CD8-positive, alpha-beta memory T cell (primary cell): Measurements from ENCODE around the gene TDRD7. TPM values are rescaled to one million over a fixed set of nuclear protein-coding genes. Genes with fewer than 3 reads are reported as not detected.

ENCODE experiments used
- CTCF ChIA-PET: fragments of 350-600 bp; sonication (Branson Sonifier 250); formaldehyde crosslinking; loops from one replicate; lab custom pipeline; 2021; ENCODE audit warnings: antibody characterized with exemption; lab: Charles Lee
- POLR2A ChIA-PET: fragments of 350-600 bp; sonication (Branson Sonifier 250); formaldehyde crosslinking; loops from one replicate; lab custom pipeline; 2021; ENCODE audit warnings: antibody characterized with exemption; lab: Charles Lee
- DNase-seq, 5 donors: peaks; one replicate each; pipeline versions ENCODE4 v3.0.0 to v3.0.0-alpha.2; 2020 to 2022; ENCODE audit warnings: mixed read lengths in 1 of 5
- H3K27ac ChIP-seq: one replicate; pipeline ENCODE4 v1.7.0; 2013; ENCODE audit warnings: low read depth, mild to moderate bottlenecking, low read length, moderate library complexity
- H3K27me3 ChIP-seq: 2 replicates; pipeline ENCODE4 v1.7.0; 2013; ENCODE audit warnings: low read length, mild to moderate bottlenecking; ENCODE audit not compliant: insufficient read depth, poor library complexity, severe bottlenecking
- H3K36me3 ChIP-seq: 2 replicates; pipeline ENCODE4 v1.7.0; 2013; ENCODE audit warnings: mild to moderate bottlenecking, low read length, moderate library complexity; ENCODE audit not compliant: insufficient read depth
- H3K4me1 ChIP-seq: 2 replicates; pipeline ENCODE4 v1.7.0; 2013; ENCODE audit warnings: mild to moderate bottlenecking, low read length, moderate library complexity; ENCODE audit not compliant: insufficient read depth
- H3K4me3 ChIP-seq: 2 replicates; pipeline ENCODE4 v1.7.0; 2013; ENCODE audit warnings: mild to moderate bottlenecking, low read length
- H3K9me3 ChIP-seq: 2 replicates; pipeline ENCODE4 v1.7.0; 2013; ENCODE audit warnings: mild to moderate bottlenecking, low read length
- H3K27ac Mint-ChIP-seq, 8 donors: one replicate each; pipeline ENCODE4 v1.8.0; 2020 to 2021; ENCODE audit warnings: mixed read lengths in 8 of 8, mild to moderate bottlenecking in 6 of 8, inconsistent platforms in 3 of 8, moderate library complexity in 3 of 8
- H3K27me3 Mint-ChIP-seq, 2 donors: one replicate each; pipeline ENCODE4 v1.8.0; 2020 to 2021; ENCODE audit warnings: mixed read lengths in 2 of 2, mild to moderate bottlenecking in 1 of 2, moderate library complexity in 1 of 2
- H3K36me3 Mint-ChIP-seq, 3 donors: one replicate each; pipeline ENCODE4 v1.8.0; 2020 to 2021; ENCODE audit warnings: mixed read lengths in 3 of 3, inconsistent platforms in 1 of 3, mild to moderate bottlenecking in 1 of 3
- H3K4me1 Mint-ChIP-seq, 3 donors: one replicate each; pipeline ENCODE4 v1.8.0; 2020 to 2021; ENCODE audit warnings: mixed read lengths in 3 of 3, inconsistent platforms in 1 of 3, mild to moderate bottlenecking in 1 of 3
- H3K4me3 Mint-ChIP-seq, 7 donors: one replicate each; pipeline ENCODE4 v1.8.0; 2020 to 2021; ENCODE audit warnings: mixed read lengths in 7 of 7, mild to moderate bottlenecking in 6 of 7, moderate library complexity in 4 of 7, inconsistent platforms in 2 of 7
- H3K9me3 Mint-ChIP-seq, 5 donors: one replicate each; pipeline ENCODE4 v1.8.0; 2020 to 2022; ENCODE audit warnings: mixed read lengths in 5 of 5, mild to moderate bottlenecking in 3 of 5, moderate library complexity in 2 of 5, inconsistent platforms in 1 of 5
- polyA plus RNA-seq: library from polyadenylated mRNA; unstranded; fragments of 300-500 nt; fragmentation: Illumina TruSeq; gene quantifications from one replicate; pipeline ENCODE4 v1.2.3, GENCODE V29; 2021
- total RNA-seq, 2 experiments: library from RNA; stranded (reverse); gene quantifications; one replicate each; pipeline ENCODE4 v1.2.3, GENCODE V29; 2021

Gene TDRD7
- total and polyA plus RNA-seq, 3 experiments from 2014 or later: 5.4 to 8.0 (median 6.1) TPM

GRCh38 chr9:97534185-97534584 is 122.3 kb downstream of the TDRD7 start:
- ChIA-PET POLR2A (no interaction called here), CTCF (no interaction called here)
- no peaks in the 10 kb centered on the region for H3K4me1 ChIP-seq
- H3K4me3 Mint-ChIP-seq: no peak overlapping the region
- no peaks in the 10 kb centered on the region for H3K9me3 ChIP-seq
- H3K27ac Mint-ChIP-seq: no peak overlapping the region
- H3K36me3 ChIP-seq: no peaks in the 10 kb centered on the region
- no peak for DNase-seq
- H3K4me3 ChIP-seq: no peak overlapping the region
- H3K4me1 Mint-ChIP-seq: no peaks in the 10 kb centered on the region
- H3K36me3 Mint-ChIP-seq: no peaks in the 10 kb centered on the region
- no peaks in the 10 kb centered on the region for H3K27me3 ChIP-seq
- peaks cover 0 to 2% (median 0%) of the 10 kb centered on the region in 5 donors for H3K9me3 Mint-ChIP-seq
- peaks cover 10 to 12% of the 10 kb centered on the region in 2 donors for H3K27me3 Mint-ChIP-seq
- no peak overlapping the region for H3K27ac ChIP-seq

DNA sequence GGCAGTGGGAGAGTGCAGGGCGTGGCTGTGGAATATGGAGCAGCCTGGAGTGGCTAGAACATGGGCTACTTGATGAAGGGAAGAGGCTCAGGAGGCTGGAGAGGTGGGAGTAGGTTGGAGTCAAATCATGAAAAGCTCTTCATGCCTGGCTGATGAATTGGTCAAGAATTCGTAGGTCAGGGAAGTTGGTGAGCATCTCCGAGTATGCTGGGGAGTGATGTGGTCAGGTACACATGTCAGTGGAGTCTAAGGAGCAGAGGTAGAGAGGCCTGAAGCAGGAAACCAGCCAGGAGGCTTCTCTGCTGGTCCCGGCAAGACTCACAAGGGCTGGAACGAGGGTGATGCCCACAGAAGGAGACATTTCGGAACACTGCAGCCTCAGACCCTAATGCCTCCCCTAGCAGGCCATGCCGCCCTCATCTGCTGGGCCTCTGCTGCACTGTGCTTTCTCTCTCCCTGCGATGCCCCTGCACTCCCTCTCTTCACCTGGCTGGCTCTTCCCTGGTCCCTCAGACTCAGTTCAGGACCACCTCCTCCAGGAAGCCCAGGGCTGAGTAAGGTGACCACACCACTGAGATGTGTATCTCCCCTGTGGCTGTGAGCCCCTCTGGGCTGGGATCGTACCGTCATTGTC is 123.2 kb downstream of the TDRD7 start:
- H3K36me3 Mint-ChIP-seq: no peaks in the 10 kb centered on the region
- no peak for DNase-seq
- Histone ChIP-seq H3K4me3 (no peak overlapping the region), H3K36me3 (no peaks in the 10 kb centered on the region), H3K9me3 (no peaks in the 10 kb centered on the region), H3K27ac (no peak overlapping the region), H3K27me3 (no peaks in the 10 kb centered on the region), H3K4me1 (no peaks in the 10 kb centered on the region)
- no peak overlapping the region for H3K4me3 Mint-ChIP-seq
- peaks cover 10 to 18% of the 10 kb centered on the region in 2 donors for H3K27me3 Mint-ChIP-seq
- peaks cover 0 to 2% (median 0%) of the 10 kb centered on the region in 5 donors for H3K9me3 Mint-ChIP-seq
- peak overlapping the region in 1 of 8 donors; percentile 11 for H3K27ac Mint-ChIP-seq
- POLR2A ChIA-PET: no interaction called here
- H3K4me1 Mint-ChIP-seq: no peaks in the 10 kb centered on the region
- CTCF ChIA-PET: no interaction called here

DNA sequence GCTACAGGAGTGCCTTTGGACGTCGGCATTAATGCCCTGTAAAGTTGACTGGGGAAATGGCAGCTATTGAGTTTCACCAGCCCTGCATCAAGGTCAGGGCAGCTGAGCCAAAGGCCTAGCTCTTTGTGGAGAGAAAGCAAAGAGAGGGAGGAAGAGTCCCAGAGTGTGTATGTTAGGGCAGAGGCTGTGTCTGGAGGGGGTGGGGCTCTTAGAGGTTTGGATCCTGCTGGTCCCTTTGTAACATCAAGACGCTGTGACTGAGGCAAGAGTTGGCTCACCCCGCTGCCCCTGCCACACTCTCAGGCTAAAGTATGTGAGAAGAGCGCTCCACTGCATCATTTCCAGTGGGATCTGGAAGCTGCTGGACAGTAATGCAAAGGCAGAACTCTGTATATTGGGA is 123.9 kb downstream of the TDRD7 start:
- CTCF ChIA-PET: no interaction called here
- no peaks in the 10 kb centered on the region for H3K4me1 Mint-ChIP-seq
- DNase-seq: no peak
- peaks cover 10 to 20% of the 10 kb centered on the region in 2 donors for H3K27me3 Mint-ChIP-seq
- Histone ChIP-seq H3K4me1 (no peaks in the 10 kb centered on the region), H3K9me3 (no peaks in the 10 kb centered on the region), H3K27me3 (no peaks in the 10 kb centered on the region), H3K27ac (no peak overlapping the region), H3K4me3 (no peak overlapping the region), H3K36me3 (no peaks in the 10 kb centered on the region)
- H3K4me3 Mint-ChIP-seq: no peak overlapping the region
- POLR2A ChIA-PET: no interaction called here
- peaks cover 0 to 2% (median 0%) of the 10 kb centered on the region in 5 donors for H3K9me3 Mint-ChIP-seq
- H3K36me3 Mint-ChIP-seq: no peaks in the 10 kb centered on the region
- H3K27ac Mint-ChIP-seq: no peak overlapping the region

DNA sequence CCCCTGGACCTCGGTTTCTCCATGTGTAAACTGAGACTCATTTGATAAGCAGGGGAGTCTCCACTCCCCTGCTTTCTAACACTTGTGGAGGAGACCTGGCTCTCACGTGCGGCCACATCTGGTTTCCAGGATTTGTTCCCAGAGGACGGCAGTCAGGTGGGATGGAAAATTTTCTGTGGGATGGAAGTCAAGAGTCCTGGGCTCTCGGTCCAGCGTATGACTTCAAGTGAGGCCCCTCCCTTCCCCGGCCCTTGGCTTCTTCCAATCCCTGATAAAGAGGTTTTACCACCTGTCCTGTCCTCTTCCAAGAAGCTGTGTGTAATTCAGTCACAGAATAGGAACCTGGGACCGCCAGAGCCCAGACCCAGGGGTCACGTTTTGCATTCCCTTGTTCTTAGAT is 124.6 kb downstream of the TDRD7 start:
- no peak overlapping the region for H3K4me3 Mint-ChIP-seq
- Histone ChIP-seq H3K4me3 (no peak overlapping the region), H3K36me3 (no peaks in the 10 kb centered on the region), H3K4me1 (no peaks in the 10 kb centered on the region), H3K27ac (no peak overlapping the region), H3K9me3 (no peaks in the 10 kb centered on the region), H3K27me3 (no peaks in the 10 kb centered on the region)
- ChIA-PET POLR2A (no interaction called here), CTCF (no interaction called here)
- H3K9me3 Mint-ChIP-seq: peaks cover 0 to 2% (median 0%) of the 10 kb centered on the region in 5 donors
- no peak overlapping the region for H3K27ac Mint-ChIP-seq
- peaks cover 10 to 20% of the 10 kb centered on the region in 2 donors for H3K27me3 Mint-ChIP-seq
- no peaks in the 10 kb centered on the region for H3K36me3 Mint-ChIP-seq
- no peaks in the 10 kb centered on the region for H3K4me1 Mint-ChIP-seq
- DNase-seq: no peak

DNA sequence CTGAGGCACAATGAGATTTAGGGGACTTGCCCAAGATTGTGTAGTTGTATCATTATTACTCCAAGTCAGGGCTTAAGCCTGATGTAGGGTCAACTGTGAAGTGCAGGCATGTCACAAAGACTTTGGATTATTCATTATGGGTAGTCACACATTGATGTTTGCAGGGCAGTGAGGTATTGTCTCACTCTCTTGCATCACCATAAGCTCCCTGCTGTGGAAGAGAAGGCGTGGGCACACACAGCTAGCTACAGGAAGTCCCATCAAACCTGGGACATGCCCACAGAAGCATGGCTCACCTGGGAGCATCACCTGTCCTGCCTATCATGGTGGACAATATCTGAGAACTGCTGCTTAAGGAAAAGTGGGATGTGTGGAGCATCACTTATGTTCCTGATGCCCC is 131.7 kb downstream of the TDRD7 start:
- ChIA-PET CTCF (no interaction called here), POLR2A (no interaction called here)
- no peaks in the 10 kb centered on the region for H3K27me3 ChIP-seq
- Mint-ChIP-seq H3K27ac (no peak overlapping the region), H3K4me3 (no peak overlapping the region), H3K36me3 (no peaks in the 10 kb centered on the region), H3K4me1 (no peaks in the 10 kb centered on the region), H3K27me3 (peaks cover 0 to 17% of the 10 kb centered on the region in 2 donors), H3K9me3 (no peaks in the 10 kb centered on the region)
- no peaks in the 10 kb centered on the region for H3K4me1 ChIP-seq
- no peaks in the 10 kb centered on the region for H3K9me3 ChIP-seq
- no peak for DNase-seq
- H3K36me3 ChIP-seq: no peaks in the 10 kb centered on the region
- H3K27ac ChIP-seq: no peak overlapping the region
- no peak overlapping the region for H3K4me3 ChIP-seq

DNA sequence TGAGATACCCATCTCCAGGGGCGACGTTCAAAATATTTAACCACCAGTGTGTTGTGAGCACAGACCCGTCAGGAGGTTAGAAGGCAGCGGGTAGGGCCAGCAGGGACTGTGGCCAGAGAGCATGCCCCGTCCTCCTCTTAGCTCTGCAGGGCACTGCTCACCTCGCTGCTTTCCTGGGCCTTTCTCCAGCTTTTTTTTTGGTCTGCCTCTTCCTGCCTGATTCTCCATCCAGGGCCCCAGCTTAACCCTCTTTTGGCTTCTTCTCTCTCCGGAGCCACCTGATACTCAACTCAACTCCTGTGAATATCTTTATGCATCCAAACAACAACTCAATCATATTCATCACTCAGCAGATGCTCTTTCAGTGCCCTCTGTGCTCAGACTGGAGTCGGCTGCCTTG is 133.6 kb downstream of the TDRD7 start:
- no peaks in the 10 kb centered on the region for H3K4me1 Mint-ChIP-seq
- Histone ChIP-seq H3K4me3 (no peak overlapping the region), H3K4me1 (no peaks in the 10 kb centered on the region), H3K27ac (no peak overlapping the region), H3K36me3 (no peaks in the 10 kb centered on the region), H3K9me3 (no peaks in the 10 kb centered on the region), H3K27me3 (no peaks in the 10 kb centered on the region)
- peaks cover 0 to 15% of the 10 kb centered on the region in 2 donors for H3K27me3 Mint-ChIP-seq
- no peaks in the 10 kb centered on the region for H3K9me3 Mint-ChIP-seq
- no peak for DNase-seq
- ChIA-PET CTCF (no interaction called here), POLR2A (no interaction called here)
- no peak overlapping the region for H3K27ac Mint-ChIP-seq
- no peaks in the 10 kb centered on the region for H3K36me3 Mint-ChIP-seq
- no peak overlapping the region for H3K4me3 Mint-ChIP-seq

Other genes starting within 250 kb of the TDRD7 start
- 1 to 10 TPM; 1.6 to 3.2 TPM for gene CCDC180, start 104.4 kb upstream of the TDRD7 start, total RNA-seq
- 0.38 TPM for gene CCDC180, start 104.4 kb upstream of the TDRD7 start, polyA plus RNA-seq
- 1 to 10 TPM; 1.2 to 1.5 TPM for gene TMOD1, start 89.6 kb downstream of the TDRD7 start, total RNA-seq
- 1.3 TPM for gene TMOD1, start 89.6 kb downstream of the TDRD7 start, polyA plus RNA-seq
- gene TSTD2, start 221.3 kb downstream of the TDRD7 start, total RNA-seq: 10 to 100 TPM; 13.8 to 14.7 TPM
- gene TSTD2, start 221.3 kb downstream of the TDRD7 start, polyA plus RNA-seq: 5.7 TPM
- gene NCBP1, start 221.7 kb downstream of the TDRD7 start, total RNA-seq: 10 to 100 TPM; 47.7 to 49.6 TPM
- 15.4 TPM for gene NCBP1, start 221.7 kb downstream of the TDRD7 start, polyA plus RNA-seq